Mesothelial cell of epicardium (in vitro differentiated cells): ENCODE data around the gene MTF1. TPM values are rescaled to one million over a fixed set of nuclear protein-coding genes. Genes with fewer than 3 reads are reported as not detected.
A peak's percentile ranks its signal among the peaks of the same experiment; 100 is the strongest.

ENCODE experiments used
- DNase-seq, 2 experiments: peaks; one replicate each; pipeline ENCODE4 v3.0.0; 2021; ENCODE audit warnings: low spot score in 2 of 2; ENCODE audit not compliant: unreplicated experiment in 2 of 2
- H3K27ac Mint-ChIP-seq: 2 replicates; pipeline ENCODE4 v1.8.0; 2021; ENCODE audit warnings: mixed read lengths
- H3K27me3 Mint-ChIP-seq: 2 replicates; pipeline ENCODE4 v1.8.0; 2021; ENCODE audit warnings: low read depth, mixed read lengths
- H3K36me3 Mint-ChIP-seq: 2 replicates; pipeline ENCODE4 v1.8.0; 2021; ENCODE audit warnings: mixed read lengths
- H3K4me1 Mint-ChIP-seq: 2 replicates; pipeline ENCODE4 v1.8.0; 2021; ENCODE audit warnings: mixed read lengths
- H3K4me3 Mint-ChIP-seq: 2 replicates; pipeline ENCODE4 v1.8.0; 2021; ENCODE audit warnings: mild to moderate bottlenecking, moderate library complexity, mixed read lengths
- H3K9me3 Mint-ChIP-seq: 2 replicates; pipeline ENCODE4 v1.8.0; 2021; ENCODE audit warnings: mixed read lengths
- CTCF ChIP-seq: fragments of 200-600 bp; sonication (generic); IDR thresholded peaks from one replicate; pipeline ENCODE4 v1.5.0; 2021; ENCODE audit warnings: antibody characterized with exemption; ENCODE audit not compliant: unreplicated experiment
- total RNA-seq: library from RNA; stranded (reverse); gene quantifications from 3 replicates; pipeline ENCODE4 v1.2.1, GENCODE V29; 2021

MTF1 gene
- total RNA-seq, 1 donor from 2014 or later = 14.3 TPM

GRCh38 chr1:37767488-37767887 lies 91.9 kb downstream of the MTF1 start:
- Mint-ChIP-seq H3K27me3 (peaks cover 88% of the 10 kb centered on the region), H3K4me1 (no peaks in the 10 kb centered on the region), H3K36me3 (no peaks in the 10 kb centered on the region), H3K4me3 (no peak overlapping the region), H3K27ac (no peak overlapping the region), H3K9me3 (no peaks in the 10 kb centered on the region)
- no peak for TF ChIP-seq CTCF
- no peak for DNase-seq

GRCh38 chr1:37765916-37766664 lies 93.3 kb downstream of the MTF1 start:
- H3K4me1 Mint-ChIP-seq = no peaks in the 10 kb centered on the region
- H3K36me3 Mint-ChIP-seq = no peaks in the 10 kb centered on the region
- H3K9me3 Mint-ChIP-seq = no peaks in the 10 kb centered on the region
- no peak for TF ChIP-seq CTCF
- H3K27me3 Mint-ChIP-seq = peaks cover 97% of the 10 kb centered on the region
- no peak overlapping the region for H3K4me3 Mint-ChIP-seq
- H3K27ac Mint-ChIP-seq = no peak overlapping the region
- DNase-seq = no peak

- H3K36me3 Mint-ChIP-seq = no peaks in the 10 kb centered on the region
- no peaks in the 10 kb centered on the region for H3K9me3 Mint-ChIP-seq
- H3K4me3 Mint-ChIP-seq = no peak within 1 kb of the TSS
- H3K27me3 Mint-ChIP-seq = peaks cover 89% of the 10 kb centered on the region
- no peak within 1 kb of the TSS for H3K27ac Mint-ChIP-seq
- no peaks in the 10 kb centered on the region for H3K4me1 Mint-ChIP-seq
- no peak for DNase-seq
- no peak for TF ChIP-seq CTCF
These were observed 94.4 kb downstream of the MTF1 start, which contains the start of gene EPHA10 for GRCh38 chr1:37764888-37765441. Gene EPHA10, minus strand, starts transcription at chr1:37765120. Its CDS starts 54 bp downstream, at chr1:37765066.

GRCh38 chr1:37764414-37764825 lies 95.0 kb downstream of the MTF1 start:
- no peak for TF ChIP-seq CTCF
- no peaks in the 10 kb centered on the region for H3K4me1 Mint-ChIP-seq
- H3K27ac Mint-ChIP-seq = no peak overlapping the region
- H3K9me3 Mint-ChIP-seq = no peaks in the 10 kb centered on the region
- H3K27me3 Mint-ChIP-seq = peaks cover 83% of the 10 kb centered on the region
- H3K36me3 Mint-ChIP-seq = no peaks in the 10 kb centered on the region
- no peak overlapping the region for H3K4me3 Mint-ChIP-seq
- peak; percentile 54 to 84 for DNase-seq

GRCh38 chr1:37763791-37764413 lies 95.5 kb downstream of the MTF1 start:
- Mint-ChIP-seq H3K27me3 (peaks cover 78% of the 10 kb centered on the region), H3K36me3 (no peaks in the 10 kb centered on the region), H3K27ac (no peak overlapping the region), H3K4me1 (no peaks in the 10 kb centered on the region), H3K9me3 (no peaks in the 10 kb centered on the region), H3K4me3 (no peak overlapping the region)
- no peak for DNase-seq
- no peak for TF ChIP-seq CTCF
